Raji (cell line): ENCODE results near the gene ELF4.

Experiments used
- POLR2A ChIP-seq: IDR thresholded peaks from 2 replicates; pipeline ENCODE4 v1.6.1; 2011; ENCODE audit warnings: low read depth, low read length, control low read depth; ENCODE audit not compliant: insufficient read depth

The ELF4 gene

GRCh38 chrX:130094696-130095095 lies 15.6 kb downstream of the ELF4 start:
- no peak for TF ChIP-seq POLR2A

- no peak for TF ChIP-seq POLR2A
Measured at GRCh38 chrX:130093271-130093670, 17.0 kb downstream of the ELF4 start.

- peak; percentile 55 for TF ChIP-seq POLR2A
Measured at GRCh38 chrX:130091980-130092522, 18.2 kb downstream of the ELF4 start.

- TF ChIP-seq POLR2A: no peak
Measured at GRCh38 chrX:130090364-130090763, 19.9 kb downstream of the ELF4 start.

GRCh38 chrX:130086447-130087206 lies 23.7 kb downstream of the ELF4 start:
- peak; percentile 50; the same call in 1 of the 2 replicates for TF ChIP-seq POLR2A

GRCh38 chrX:130085551-130086446 lies 24.5 kb downstream of the ELF4 start:
- peak; percentile 40; the same call in 1 of the 2 replicates for TF ChIP-seq POLR2A

- no peak; the same call in 1 of the 2 replicates for TF ChIP-seq POLR2A
Measured at GRCh38 chrX:130084631-130085237, 25.6 kb downstream of the ELF4 start.

- peak; percentile 50 for TF ChIP-seq POLR2A
Measured at GRCh38 chrX:130083656-130084382, 26.5 kb downstream of the ELF4 start.

GRCh38 chrX:130083107-130083490 lies 27.2 kb downstream of the ELF4 start:
- no peak for TF ChIP-seq POLR2A

- 0 out of 2 replicates have a peak, but pooled peaks have one; percentile 18 for TF ChIP-seq POLR2A
Measured at GRCh38 chrX:130082244-130083106, 27.8 kb downstream of the ELF4 start.

GRCh38 chrX:130081421-130082045 lies 28.8 kb downstream of the ELF4 start:
- TF ChIP-seq POLR2A: no peak

GRCh38 chrX:130080791-130081367 lies 29.4 kb downstream of the ELF4 start:
- no peak for TF ChIP-seq POLR2A
